Heart left ventricle (tissue), 16 donors: Measurements from ENCODE around the gene CNN2. TPM values are rescaled to one million over a fixed set of nuclear protein-coding genes. Genes with fewer than 3 reads are reported as not detected.

Source experiments
- ATAC-seq, 4 donors: fragments of 200-7000 bp; cut with Tn5 transposase; one replicate each; pipeline ENCODE4 v1.9.1; 2020 to 2022; ENCODE audit warnings: moderate library complexity in 4 of 4, mild to moderate bottlenecking in 3 of 4, moderate number of reproducible peaks in 1 of 4
- DNase-seq, 5 donors: peaks; one replicate each; pipeline ENCODE4 v3.0.0-alpha.2; 2020
- H3K27ac ChIP-seq, 12 donors: fragments of 200-600 bp; sonication (generic) in 4 of 12; one replicate each; pipeline versions ENCODE4 v1.5.0 to v1.8.0; 2016 to 2022; ENCODE audit warnings: mild to moderate bottlenecking in 2 of 12
- H3K27me3 ChIP-seq, 9 donors: fragments of 200-600 bp; sonication (generic) in 2 of 9; one replicate each; pipeline versions ENCODE4 v1.5.1 to v1.8.0; 2016 to 2022; ENCODE audit warnings: mild to moderate bottlenecking in 3 of 9
- H3K36me3 ChIP-seq, 9 donors: fragments of 200-600 bp; sonication (generic) in 2 of 9; one replicate each; pipeline versions ENCODE4 v1.5.0 to v1.8.0; 2018 to 2022; ENCODE audit warnings: mild to moderate bottlenecking in 2 of 9
- H3K4me1 ChIP-seq, 12 donors: fragments of 200-600 bp; sonication (generic) in 4 of 12; one replicate each; pipeline versions ENCODE4 v1.5.0 to v1.8.0; 2016 to 2022; ENCODE audit warnings: mild to moderate bottlenecking in 3 of 12
- H3K4me3 ChIP-seq, 12 donors: fragments of 200-600 bp; sonication (generic) in 4 of 12; one replicate each; pipeline versions ENCODE4 v1.5.0 to v1.8.0; 2017 to 2022; ENCODE audit warnings: mild to moderate bottlenecking in 9 of 12, moderate library complexity in 4 of 12
- H3K9me3 ChIP-seq, 12 donors: fragments of 200-600 bp; sonication (generic) in 4 of 12; one replicate each; pipeline versions ENCODE4 v1.5.0 to v1.8.0; 2016 to 2022; ENCODE audit warnings: mild to moderate bottlenecking in 1 of 12
- CTCF ChIP-seq, 12 donors: fragments of 200-600 bp; sonication (generic) in 4 of 12; IDR thresholded peaks; one replicate each; pipeline versions ENCODE4 v1.5.0 to v1.8.0; 2018 to 2022; ENCODE audit warnings: antibody characterized with exemption in 12 of 12, mild to moderate bottlenecking in 5 of 12
- POLR2A ChIP-seq, 2 donors: fragments of 450-650 bp; IDR thresholded peaks; one replicate each; pipeline ENCODE4 v1.6.1; 2017; ENCODE audit warnings: antibody characterized with exemption in 2 of 2, mild to moderate bottlenecking in 2 of 2, moderate library complexity in 2 of 2
- WGBS, 4 donors: extraction: QIAGEN DNeasy Blood & Tissue Kit in 2 of 4; methylation state at CpG; one replicate each; pipeline versions ENCODE4 v1.1.5 to v1.1.7; 2013 to 2018; 5-methylcytosine and 5-hydroxymethylcytosine counted together
- intact Hi-C, 10 donors: fragments of 100-400 bp; cut with DNase I; formaldehyde crosslinking; loops; one replicate each; pipeline versions ENCODE4 v1.11.1 to v1.14.2; 2022
- polyA plus RNA-seq, 2 donors: library from polyadenylated mRNA; stranded (reverse); fragments of 200-250 nt; gene quantifications; one replicate each; pipeline ENCODE4 v1.2.3, GENCODE V29; 2013
- total RNA-seq, 9 donors: library from RNA; depleted of rRNA in 2 of 9; stranded (reverse); fragments of >200 nt in 2 of 9; fragmentation: NEBNext Ultra II Directional in 3 of 9; extraction: Animal tissue kit (Norgen Biotek cat#: 25700) in 3 of 9; gene quantifications; one replicate each; pipeline versions ENCODE4 v1.1.0 to v1.2.4, GENCODE V29; 2016 to 2023
- donor health status: ischemic (EF 13 %, LVEDD 7.1; RV severe dilation, severe dysfunction).
- donor health status: healthy with polysubstance abuse.
- donor health status: DM: no; HTN: yes; CAD: no.
- donor health status: DM: no; HTN: no; CAD: no.
- donor health status: ischemic (EF 25% LVEDD 6.9; RV normal size, moderate dysfunction).
- donor health status: ischemic (EF 25% LVEDD 5.7; RV mildly dilated, moderate dysfunction).
- donor health status: healthy.
- donor health status: DM: yes; HTN: yes; CAD: no.
- donor health status: ischemic (EF 35%, LVEDD 5.7; RV mildly dilated, moderate dysfunction).
- donor health status: nonischemic (EF 11% LVEDD 7.7; RV severe dilation, severe dysfunction).
- donor health status: DM: yes; HTN: yes; CAD: no.
- donor health status: PGD.
- donor health status: ischemic (EF 29% LVEDD 5.4; RV normal size, mild dysfunction).
- donor health status: nonischemic (EF 23%, LVEDD 6.1; RV moderate dilation, normal function).

CNN2 gene
- total and polyA plus RNA-seq, 11 donors, result 26.2 to 98.5 (median 58.2) TPM

- Histone ChIP-seq H3K27ac (no peak overlapping the region), H3K36me3 (peaks cover 0 to under 1% (median 0%) of the 10 kb centered on the region in 9 donors), H3K27me3 (peaks cover 32 to 56% (median 39%) of the 10 kb centered on the region in 9 donors), H3K4me3 (no peak overlapping the region), H3K4me1 (peaks cover 0 to 20% (median 5%) of the 10 kb centered on the region in 12 donors), H3K9me3 (no peaks in the 10 kb centered on the region)
- TF ChIP-seq POLR2A (IDR thresholded peaks at IDR 0.05) (no peak), CTCF (IDR thresholded peaks at IDR 0.05) (no peak)
- 81 to 87% (median 84%) methylated on average over 4 of the region's 4 CpGs for WGBS, 4 donors
- DNase-seq (no peak), ATAC-seq (no peak)
- intact Hi-C loops, result no loop called here
These were observed 23.8 kb upstream of the CNN2 start for GRCh38 chr19:1002600-1002999.

- intact Hi-C loops, result no loop called here
- H3K4me3 ChIP-seq, result no peak overlapping the region
- H3K36me3 ChIP-seq, result peaks cover 0 to 3% (median 0%) of the 10 kb centered on the region in 9 donors
- TF ChIP-seq CTCF (IDR thresholded peaks at IDR 0.05), result no peak
- TF ChIP-seq POLR2A (IDR thresholded peaks at IDR 0.05), result no peak
- H3K4me1 ChIP-seq, result peaks cover 0 to 20% (median 5%) of the 10 kb centered on the region in 12 donors
- no peaks in the 10 kb centered on the region for H3K9me3 ChIP-seq
- 80 to 90% (median 87%) methylated on average over 2 to 37 of the region's 37 CpGs for WGBS, 4 donors
- DNase-seq, result peak in 1 of 5 donors; percentile 49
- H3K27me3 ChIP-seq, result peaks cover 26 to 49% (median 33%) of the 10 kb centered on the region in 9 donors
- no peak for ATAC-seq
- no peak overlapping the region for H3K27ac ChIP-seq
These were observed 23.1 kb upstream of the CNN2 start for GRCh38 chr19:1003283-1003682.

- Histone ChIP-seq H3K4me3 (no peak overlapping the region), H3K4me1 (peaks cover 0 to 20% (median 5%) of the 10 kb centered on the region in 12 donors), H3K9me3 (no peaks in the 10 kb centered on the region), H3K27ac (no peak overlapping the region), H3K27me3 (peaks cover 17 to 40% (median 25%) of the 10 kb centered on the region in 9 donors), H3K36me3 (peaks cover 0 to 14% (median 0%) of the 10 kb centered on the region in 9 donors)
- intact Hi-C loops, result no loop called here
- no peak for DNase-seq
- TF ChIP-seq CTCF (IDR thresholded peaks at IDR 0.05), result no peak
- TF ChIP-seq POLR2A (IDR thresholded peaks at IDR 0.05), result no peak
- WGBS, 4 donors, result 66 to 76% (median 74%) methylated on average over 12 to 32 of the region's 32 CpGs
- no peak for ATAC-seq
These were observed 22.1 kb upstream of the CNN2 start for GRCh38 chr19:1004204-1004802.

GRCh38 chr19:1004803-1005664, 21.4 kb upstream of the CNN2 start:
- no peak overlapping the region for H3K4me3 ChIP-seq
- ATAC-seq (no peak), DNase-seq (peak in 1 of 5 donors; percentile 51)
- peaks cover 0 to 19% (median 4%) of the 10 kb centered on the region in 12 donors for H3K4me1 ChIP-seq
- TF ChIP-seq POLR2A (IDR thresholded peaks at IDR 0.05), result no peak
- no peak for TF ChIP-seq CTCF (IDR thresholded peaks at IDR 0.05)
- peaks cover 0 to 21% (median 6%) of the 10 kb centered on the region in 9 donors for H3K36me3 ChIP-seq
- 87 to 90% (median 88%) methylated on average over 68 to 70 of the region's 70 CpGs for WGBS, 4 donors
- intact Hi-C loops, result no loop called here
- no peak overlapping the region for H3K27ac ChIP-seq
- H3K9me3 ChIP-seq, result no peaks in the 10 kb centered on the region
- H3K27me3 ChIP-seq, result peaks cover 11 to 32% (median 18%) of the 10 kb centered on the region in 9 donors
